Loucy (cell line): ENCODE data around the gene COL4A4.

ENCODE experiments used
- H2AFZ ChIP-seq: fragments of 200-600 bp; sonication (generic); 2 replicates; pipeline ENCODE4 v1.6.0; 2016; ENCODE audit warnings: antibody characterized with exemption, mild to moderate bottlenecking, low read length, moderate library complexity
- H3F3A ChIP-seq: fragments of 200-600 bp; 2 replicates; pipeline ENCODE4 v1.6.0; 2016; ENCODE audit warnings: antibody characterized with exemption, low read depth, mild to moderate bottlenecking
- H3K27me3 ChIP-seq: fragments of 200-600 bp; sonication (generic); 2 replicates; pipeline ENCODE4 v1.6.1; 2014; ENCODE audit warnings: low read length, mild to moderate bottlenecking; ENCODE audit not compliant: insufficient read depth, poor library complexity, severe bottlenecking
- H3K36me3 ChIP-seq: fragments of 200-600 bp; sonication (generic); 2 replicates; pipeline ENCODE4 v1.6.1; 2016; ENCODE audit warnings: low read length; ENCODE audit not compliant: insufficient read depth
- H3K4me1 ChIP-seq: fragments of 200-600 bp; sonication (generic); 2 replicates; pipeline ENCODE4 v1.5.1; 2014; ENCODE audit warnings: low read length, mild to moderate bottlenecking; ENCODE audit not compliant: insufficient read depth, poor library complexity, severe bottlenecking
- H3K4me2 ChIP-seq: fragments of 200-600 bp; sonication (generic); 2 replicates; pipeline ENCODE4 v1.6.0; 2014; ENCODE audit warnings: antibody characterized with exemption, low read length, low read depth, mild to moderate bottlenecking; ENCODE audit not compliant: poor library complexity, severe bottlenecking
- H3K4me3 ChIP-seq: fragments of 200-600 bp; sonication (generic); 2 replicates; pipeline ENCODE4 v1.5.1; 2014; ENCODE audit warnings: low read length, mild to moderate bottlenecking, mixed read lengths; ENCODE audit not compliant: poor library complexity, severe bottlenecking
- H3K79me2 ChIP-seq: fragments of 200-600 bp; sonication (generic); 2 replicates; pipeline ENCODE4 v1.6.1; 2014; ENCODE audit warnings: low read length; ENCODE audit not compliant: insufficient read depth
- H3K9ac ChIP-seq: fragments of 200-600 bp; sonication (generic); 2 replicates; pipeline ENCODE4 v1.6.0; 2014; ENCODE audit warnings: mild to moderate bottlenecking, low read depth, low read length, moderate library complexity; ENCODE audit not compliant: poor library complexity, severe bottlenecking
- H3K9me2 ChIP-seq: fragments of 200-600 bp; sonication (generic); replicated peaks from 2 replicates; pipeline ENCODE4 v1.6.1; 2016; ENCODE audit warnings: low read depth, low read length, mixed read lengths
- H3K9me3 ChIP-seq: fragments of 200-600 bp; sonication (generic); 2 replicates; pipeline ENCODE4 v1.6.1; 2014; ENCODE audit warnings: mild to moderate bottlenecking, antibody characterized with exemption, low read length, low read depth; ENCODE audit not compliant: insufficient read depth
- H4K20me1 ChIP-seq: fragments of 200-600 bp; sonication (generic); 2 replicates; pipeline ENCODE4 v1.6.0; 2014; ENCODE audit warnings: antibody characterized with exemption, low read length, mild to moderate bottlenecking; ENCODE audit not compliant: insufficient read depth, poor library complexity, severe bottlenecking
- CTCF ChIP-seq: fragments of 200-600 bp; sonication (generic); conservative IDR thresholded peaks from 2 replicates; pipeline ENCODE4 v1.5.1; 2014; ENCODE audit warnings: mild to moderate bottlenecking, antibody characterized with exemption, low read length
- EZH2phosphoT487 ChIP-seq: fragments of 200-600 bp; IDR thresholded peaks from 2 replicates; pipeline ENCODE4 v1.6.1; 2018; ENCODE audit warnings: antibody characterized with exemption, mild to moderate bottlenecking, moderate library complexity, borderline replicate concordance

The COL4A4 gene

DNA sequence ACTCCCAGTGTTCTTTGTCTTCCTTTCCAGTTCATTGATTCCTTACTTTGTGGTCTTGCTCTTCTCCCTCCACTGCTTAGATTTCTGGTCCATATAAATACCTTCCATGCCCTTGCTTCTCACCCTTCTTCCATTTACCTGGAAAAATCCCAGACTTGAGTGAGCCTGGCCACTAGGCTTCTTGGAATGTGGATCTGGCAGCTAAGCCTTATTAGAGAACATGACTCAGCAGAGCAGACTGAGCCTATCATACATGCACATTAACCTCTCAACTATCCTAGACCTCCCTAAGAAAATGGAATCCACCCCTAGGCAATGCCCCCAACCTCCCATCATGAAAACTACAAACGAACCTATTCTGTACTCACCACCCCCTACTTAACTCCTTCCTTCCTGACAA, 200.5 kb downstream of the COL4A4 start:
- no peak for TF ChIP-seq CTCF
- no peak for TF ChIP-seq EZH2phosphoT487
- Histone ChIP-seq H3F3A (no peaks in the 10 kb centered on the region), H3K9ac (no peak overlapping the region), H3K36me3 (no peaks in the 10 kb centered on the region), H3K4me3 (no peak overlapping the region), H3K9me2 (no peaks in the 10 kb centered on the region), H4K20me1 (no peaks in the 10 kb centered on the region), H3K27me3 (no peaks in the 10 kb centered on the region), H3K4me1 (no peaks in the 10 kb centered on the region), H3K4me2 (no peak overlapping the region), H2AFZ (no peak overlapping the region), H3K9me3 (no peaks in the 10 kb centered on the region), H3K79me2 (no peaks in the 10 kb centered on the region)

DNA sequence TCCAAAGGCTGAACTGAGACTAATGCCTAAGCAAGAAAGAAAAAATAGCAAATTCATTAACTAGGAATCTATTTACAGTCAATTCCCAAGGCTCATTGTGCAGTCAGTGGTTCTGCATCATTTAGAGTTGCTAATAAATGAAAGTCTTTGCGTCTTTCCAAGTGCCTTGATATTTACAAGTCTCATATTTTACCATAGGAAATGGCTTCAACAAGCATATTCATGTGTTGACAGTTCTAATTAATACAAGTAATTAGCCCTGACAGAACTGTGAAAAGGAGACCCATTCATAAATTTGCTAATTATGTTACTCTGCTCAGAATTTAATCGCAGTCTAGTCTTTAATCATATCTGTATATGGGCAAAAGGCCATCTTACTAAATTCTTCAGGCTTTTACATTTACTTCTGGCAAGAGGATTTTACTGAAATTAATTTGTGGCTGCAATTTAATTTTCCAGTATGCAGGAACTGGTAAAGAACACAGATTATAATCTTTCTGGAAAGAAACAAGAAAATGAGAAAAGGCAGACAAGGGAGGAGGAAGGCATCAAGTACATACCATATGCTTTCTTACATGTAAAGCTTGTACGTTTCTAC, 201.7 kb downstream of the COL4A4 start:
- H2AFZ ChIP-seq, result no peak overlapping the region
- H3K9me3 ChIP-seq, result no peaks in the 10 kb centered on the region
- no peak overlapping the region for H3K9ac ChIP-seq
- H3F3A ChIP-seq, result no peaks in the 10 kb centered on the region
- no peaks in the 10 kb centered on the region for H3K36me3 ChIP-seq
- no peaks in the 10 kb centered on the region for H3K4me1 ChIP-seq
- no peaks in the 10 kb centered on the region for H3K79me2 ChIP-seq
- H3K4me2 ChIP-seq, result no peak overlapping the region
- H3K27me3 ChIP-seq, result no peaks in the 10 kb centered on the region
- H3K9me2 ChIP-seq, result no peaks in the 10 kb centered on the region
- no peak overlapping the region for H3K4me3 ChIP-seq
- no peak for TF ChIP-seq CTCF
- TF ChIP-seq EZH2phosphoT487, result no peak
- no peaks in the 10 kb centered on the region for H4K20me1 ChIP-seq

DNA sequence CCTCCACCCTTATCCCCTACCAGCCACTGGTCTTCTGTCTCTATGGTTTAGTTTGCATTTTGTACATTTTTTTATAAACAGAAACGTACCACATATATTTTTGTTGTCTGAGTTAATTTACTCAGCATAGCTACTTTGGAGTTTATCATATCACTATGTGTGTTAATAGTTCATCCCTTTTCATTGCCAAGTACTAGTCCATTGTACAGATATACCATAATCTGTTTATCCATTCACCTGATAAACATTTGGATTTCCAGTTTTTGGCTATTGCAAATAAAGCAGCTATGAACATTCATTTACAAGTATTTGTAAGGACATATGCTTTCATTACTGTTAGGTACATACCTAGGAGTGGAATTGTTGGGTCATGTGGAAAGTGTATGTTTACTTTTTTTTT, 204.6 kb downstream of the COL4A4 start:
- H3K9me2 ChIP-seq, result no peaks in the 10 kb centered on the region
- no peaks in the 10 kb centered on the region for H3K79me2 ChIP-seq
- no peak for TF ChIP-seq CTCF
- no peak for TF ChIP-seq EZH2phosphoT487
- no peaks in the 10 kb centered on the region for H3K36me3 ChIP-seq
- H3K4me2 ChIP-seq, result no peak overlapping the region
- H3K27me3 ChIP-seq, result no peaks in the 10 kb centered on the region
- H3K4me3 ChIP-seq, result no peak overlapping the region
- H3K4me1 ChIP-seq, result no peaks in the 10 kb centered on the region
- H3F3A ChIP-seq, result no peaks in the 10 kb centered on the region
- no peak overlapping the region for H3K9ac ChIP-seq
- H2AFZ ChIP-seq, result no peak overlapping the region
- no peaks in the 10 kb centered on the region for H4K20me1 ChIP-seq
- H3K9me3 ChIP-seq, result no peaks in the 10 kb centered on the region
